Activated CD4-positive, alpha-beta T cell treated with anti-CD3 and anti-CD28 coated beads, Interleukin-2, amount 50 U/mL, for 24 hours (primary cell): ENCODE measurements around the gene DNAJC16.
"Not testable (repeated sequence)": the region's sequence is repeated elsewhere in the genome, so short reads cannot be mapped to it uniquely, and the experiment has no call there.

ENCODE experiments used
- DNase-seq, 2 donors: peaks; one replicate each; pipeline ENCODE4 v3.0.0-alpha.2; 2020; ENCODE audit warnings: low read depth in 1 of 2, low spot score in 1 of 2

The DNAJC16 gene

GRCh38 chr1:15526490-15527339, at the start of gene DNAJC16:
Gene DNAJC16 (plus strand): TSS chr1:15526848. CDS start chr1:15529106, 2,258 bp downstream.
- DNase-seq: peak; percentile 84 to 98

- no peak for DNase-seq
Measured at GRCh38 chr1:15476927-15477326, 49.7 kb upstream of the DNAJC16 start.

- no peak for DNase-seq
Measured at GRCh38 chr1:15477646-15478212, 48.9 kb upstream of the DNAJC16 start.

- DNase-seq: no peak
Measured at GRCh38 chr1:15479654-15480347, 46.8 kb upstream of the DNAJC16 start.

- DNase-seq: not testable (repeated sequence)
Measured at GRCh38 chr1:15482455-15482854, 44.2 kb upstream of the DNAJC16 start.

GRCh38 chr1:15482983-15483543, 43.6 kb upstream of the DNAJC16 start:
- DNase-seq: not testable (repeated sequence)

- DNase-seq: no peak
Measured at GRCh38 chr1:15483971-15484370, 42.7 kb upstream of the DNAJC16 start.

GRCh38 chr1:15484443-15484842, 42.2 kb upstream of the DNAJC16 start:
- not testable (repeated sequence) for DNase-seq

- DNase-seq: no peak
Measured at GRCh38 chr1:15485636-15486035, 41.0 kb upstream of the DNAJC16 start.

GRCh38 chr1:15486844-15487610, 39.6 kb upstream of the DNAJC16 start:
- DNase-seq: not testable (repeated sequence)

- no peak for DNase-seq
Measured at GRCh38 chr1:15488371-15488770, 38.3 kb upstream of the DNAJC16 start.

GRCh38 chr1:15489052-15489736, 37.5 kb upstream of the DNAJC16 start:
- no peak for DNase-seq

- not testable (repeated sequence) for DNase-seq
Measured at GRCh38 chr1:15491010-15491409, 35.6 kb upstream of the DNAJC16 start.

- no peak for DNase-seq
Measured at GRCh38 chr1:15492596-15492995, 34.1 kb upstream of the DNAJC16 start.

GRCh38 chr1:15493869-15494390, 32.7 kb upstream of the DNAJC16 start:
- no peak for DNase-seq

GRCh38 chr1:15500184-15501178, 26.2 kb upstream of the DNAJC16 start:
- no peak for DNase-seq

GRCh38 chr1:15501208-15502032, 25.2 kb upstream of the DNAJC16 start:
- peak; percentile 12 to 13 for DNase-seq

- DNase-seq: no peak
Measured at GRCh38 chr1:15504436-15504835, 22.2 kb upstream of the DNAJC16 start.
